ENCODE measurements around the gene PLXNB1.
A peak's percentile ranks its signal among the peaks of the same experiment; 100 is the strongest.

PLXNB1 gene

DNA sequence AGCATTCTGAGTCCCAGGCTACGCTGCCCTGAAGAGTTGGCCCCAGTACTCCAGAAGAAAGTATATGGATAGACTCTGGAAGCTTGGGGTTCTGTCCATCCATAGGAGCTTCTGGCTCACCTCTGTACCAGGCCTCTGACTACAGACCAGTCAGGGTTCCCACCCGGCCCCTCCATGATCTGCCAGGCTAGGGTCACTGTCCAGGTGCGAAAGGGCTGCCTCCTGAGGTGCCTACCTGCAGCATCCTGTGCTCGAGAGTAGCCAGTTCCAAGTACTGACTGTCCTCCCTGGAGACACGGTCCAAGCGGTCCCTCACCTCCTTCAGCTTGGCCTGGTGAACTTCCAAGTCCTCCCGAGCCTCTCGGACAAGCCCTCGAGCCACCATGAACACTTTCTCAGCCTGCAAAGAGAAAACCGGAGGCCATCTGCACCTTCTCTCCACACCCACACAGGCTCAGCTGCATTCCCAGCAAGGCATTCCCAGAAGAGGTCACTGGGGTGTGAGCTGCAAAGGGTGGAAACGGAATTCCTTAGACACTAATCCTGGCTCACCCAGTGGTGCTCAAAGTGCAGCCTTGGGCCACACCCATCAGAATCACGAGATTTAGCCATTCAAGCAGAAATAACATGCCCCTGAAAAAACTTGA is 3.7 kb upstream of the PLXNB1 start:
- DNase-seq, result peak; percentile 88

DNA sequence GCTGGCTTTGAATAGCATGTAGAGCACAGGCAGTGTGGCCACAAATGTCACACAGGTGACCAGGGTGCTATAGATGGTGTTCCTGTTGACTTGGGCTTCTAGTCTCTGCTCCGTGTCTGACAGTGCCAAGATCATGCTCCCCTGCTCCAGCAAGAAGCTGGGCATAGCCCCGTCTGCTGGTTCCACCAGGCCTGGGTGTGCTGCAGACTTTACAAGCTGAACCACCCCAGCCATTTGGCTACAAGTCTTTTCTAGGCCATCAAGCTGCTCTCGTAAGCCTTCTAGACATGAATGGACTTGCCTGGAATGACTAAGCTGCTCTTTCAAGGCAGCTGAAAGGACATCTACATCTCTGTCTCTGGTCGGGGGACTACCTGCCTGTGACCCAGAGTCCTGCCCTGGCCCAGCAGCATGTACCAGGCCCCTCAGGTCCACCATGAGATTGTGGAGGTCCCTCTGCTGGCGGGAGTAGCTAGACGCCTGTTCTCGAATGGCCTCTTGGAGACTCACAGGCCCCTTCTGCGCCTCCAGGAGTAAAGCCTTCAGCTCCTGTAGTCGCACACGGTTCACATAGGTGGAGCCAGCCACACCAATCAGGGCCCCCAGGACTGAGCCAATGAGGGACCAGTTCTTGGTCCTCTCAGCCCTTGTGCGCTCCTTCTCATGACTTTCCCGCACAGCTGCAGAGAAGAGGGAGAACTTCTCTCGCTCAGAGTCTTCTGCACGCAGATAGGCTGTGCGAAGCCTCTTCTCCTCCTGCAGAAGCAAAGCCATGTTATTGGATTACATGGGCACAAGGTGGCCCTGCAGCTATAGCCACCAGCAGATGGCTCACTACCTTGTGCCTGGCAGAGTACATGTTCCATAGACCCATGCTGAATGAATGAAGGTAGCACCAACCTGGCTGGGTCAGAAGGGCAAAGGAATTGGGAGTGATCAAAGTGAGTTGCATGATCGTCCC is 2.8 kb upstream of the PLXNB1 start:
- DNase-seq, result no peak

DNA sequence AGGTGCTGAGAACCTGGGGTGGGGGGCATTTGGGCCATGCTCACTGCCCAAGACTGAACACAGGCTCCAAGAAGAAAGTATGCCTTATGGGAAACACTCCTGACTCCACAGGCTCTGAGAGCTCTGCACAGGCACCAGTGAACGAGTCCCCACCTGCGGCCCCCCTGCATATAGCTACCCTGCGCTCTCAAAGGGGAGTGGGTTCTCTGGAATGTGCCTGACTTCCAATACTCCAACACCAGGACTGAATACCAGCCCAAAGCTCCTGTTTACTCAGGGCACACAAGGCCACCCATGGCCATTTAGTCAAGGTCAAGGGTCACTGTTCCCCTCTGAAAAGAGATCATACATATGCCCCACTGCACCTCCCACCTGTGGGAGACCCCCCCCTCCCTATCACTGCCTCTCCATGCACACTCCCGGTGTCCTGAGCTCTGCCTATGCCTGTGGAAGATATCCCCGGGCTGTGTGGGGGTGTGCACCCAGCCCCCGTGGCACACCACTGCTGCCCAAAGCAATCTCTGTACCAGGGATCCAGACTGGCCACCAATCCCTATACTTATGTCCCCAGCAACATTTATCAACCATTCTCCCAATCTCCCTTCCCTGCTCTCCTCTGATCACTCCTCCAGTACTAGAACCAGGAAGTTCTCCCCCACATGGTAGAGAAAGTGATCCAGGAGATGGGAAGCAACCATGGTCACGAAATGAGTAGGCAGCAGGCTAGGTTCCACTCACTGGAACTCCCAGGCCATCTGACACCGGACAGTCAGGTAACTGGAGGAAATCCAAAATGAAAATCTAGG is 1.5 kb upstream of the PLXNB1 start:
- DNase-seq, result no peak

DNA sequence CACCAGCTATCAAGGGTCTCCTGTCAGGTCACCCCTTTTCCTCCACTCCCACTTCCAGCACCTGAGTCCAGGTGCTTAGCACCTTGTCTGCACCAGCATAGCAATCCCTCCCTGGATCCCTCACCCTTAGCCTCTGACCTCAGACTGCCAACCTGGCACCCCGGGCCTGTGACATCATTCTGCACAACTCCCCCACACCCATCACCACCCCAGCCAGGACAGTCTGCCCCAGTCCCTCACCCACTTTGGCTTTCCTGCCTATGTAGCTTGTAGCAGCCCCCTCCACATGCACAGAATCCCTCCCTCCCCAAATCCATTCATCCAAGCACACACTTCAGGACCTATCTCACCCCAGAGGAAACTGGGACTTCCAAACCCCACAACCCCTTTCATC is 819 bp upstream of the PLXNB1 start:
- DNase-seq, result no peak

DNA sequence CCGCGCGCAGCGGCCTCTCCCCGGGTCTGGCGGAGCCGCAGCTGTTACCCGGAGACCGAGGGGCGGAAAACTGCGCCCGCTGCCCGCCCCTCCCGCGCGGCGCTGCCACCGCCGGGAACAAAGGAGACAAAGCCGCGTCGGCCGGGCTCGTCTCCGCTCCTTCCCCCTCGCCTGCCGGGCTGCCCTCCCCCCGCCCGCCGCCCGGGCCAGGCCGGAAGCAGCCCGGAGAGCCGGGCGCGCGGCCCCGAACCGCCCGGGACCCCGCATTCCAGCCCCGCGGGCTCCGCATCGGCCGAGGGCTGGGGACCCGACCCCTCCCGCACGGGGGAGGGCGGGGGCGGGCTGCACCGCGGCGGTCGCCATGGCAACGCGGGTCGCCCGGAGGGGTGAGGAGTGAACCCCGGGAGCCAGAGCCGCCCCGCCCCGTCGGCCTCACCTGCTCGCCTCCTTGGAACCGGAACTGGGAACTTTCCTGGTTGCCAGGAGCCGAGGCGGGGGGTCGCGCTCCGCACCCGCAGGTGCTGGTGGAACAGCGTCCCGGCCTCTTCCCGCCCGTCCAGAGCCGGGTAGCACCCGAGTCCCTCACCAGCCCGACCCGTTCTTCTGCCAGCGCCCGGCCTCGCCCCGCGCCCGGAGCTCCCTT is 448 bp downstream of the PLXNB1 start:
- peak; percentile 50 for DNase-seq

DNA sequence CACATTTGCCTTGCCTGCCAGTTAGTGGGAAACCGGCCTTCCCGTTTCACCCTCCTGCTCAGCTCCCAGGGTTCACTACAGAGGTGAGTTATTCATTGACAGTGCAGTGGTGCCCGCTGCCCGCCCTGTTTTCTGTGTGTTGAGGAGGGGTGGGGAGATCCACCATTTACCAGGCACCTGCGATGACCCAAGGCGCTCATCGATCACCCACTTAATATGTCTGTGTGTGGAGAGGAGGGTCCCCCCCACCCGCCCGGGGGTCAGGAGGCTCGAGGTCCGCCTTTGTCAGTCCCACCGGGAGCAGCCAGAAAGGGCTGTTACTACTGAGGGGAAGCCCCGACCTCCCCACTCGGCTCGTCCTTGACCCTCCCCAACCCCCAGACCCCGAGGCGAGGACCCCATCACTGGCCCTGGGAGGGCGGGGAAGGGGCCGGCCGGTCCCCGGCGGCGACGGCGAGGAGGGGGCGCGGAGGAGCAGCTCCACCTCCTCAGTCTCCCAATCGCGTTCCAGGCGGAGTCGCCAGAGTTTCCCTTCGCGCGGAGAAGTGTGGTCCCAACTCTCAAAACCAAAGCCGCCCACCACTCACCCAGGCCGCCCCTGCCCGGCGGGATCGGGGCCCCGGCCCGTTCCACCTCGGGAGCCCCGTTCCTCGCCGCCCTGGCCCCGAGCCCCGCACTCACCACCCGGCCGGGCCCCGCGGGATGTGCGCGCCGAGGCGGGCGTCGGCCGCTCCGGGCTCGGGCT is 1.1 kb downstream of the PLXNB1 start:
- no peak for DNase-seq

DNA sequence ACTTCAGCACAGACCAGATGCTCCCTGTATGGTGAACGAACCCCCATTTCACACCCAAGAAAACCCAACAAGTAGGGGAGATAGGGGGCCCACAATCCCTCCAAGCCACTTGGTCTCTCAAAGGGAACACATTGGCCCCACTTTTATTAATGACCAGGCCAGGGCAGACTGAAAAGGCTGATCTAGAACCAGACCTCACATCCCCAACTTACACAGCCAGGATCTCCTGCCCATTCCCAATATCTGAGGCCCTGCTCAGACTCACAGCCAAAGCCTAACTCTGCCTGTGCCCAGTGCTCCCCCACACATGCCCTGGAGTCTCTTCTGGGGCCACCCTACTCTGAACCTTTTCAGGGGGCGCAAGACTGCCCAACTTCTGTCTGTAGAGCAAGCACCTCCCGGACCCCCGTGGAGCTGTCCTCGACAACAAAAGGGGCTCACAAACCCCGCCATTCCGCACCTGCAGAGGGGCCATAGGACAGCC is 1.8 kb downstream of the PLXNB1 start:
- DNase-seq, result no peak

DNA sequence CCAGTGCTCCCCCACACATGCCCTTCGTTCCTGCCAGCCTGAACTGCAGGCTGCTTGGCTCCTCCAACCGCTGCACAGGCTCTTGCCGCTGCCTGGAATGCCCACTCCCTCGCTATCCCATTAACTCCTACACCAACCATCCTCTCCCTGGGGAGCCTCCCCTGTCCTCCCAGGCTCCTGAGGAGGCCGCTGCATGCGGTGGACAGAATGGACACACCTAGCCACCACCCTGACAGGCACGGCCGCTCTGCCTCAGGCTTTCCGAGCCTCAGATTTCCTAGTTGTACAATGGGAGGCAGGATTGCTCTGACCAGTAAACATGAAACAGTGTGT is 2.3 kb downstream of the PLXNB1 start:
- peak; percentile 72 for DNase-seq

DNA sequence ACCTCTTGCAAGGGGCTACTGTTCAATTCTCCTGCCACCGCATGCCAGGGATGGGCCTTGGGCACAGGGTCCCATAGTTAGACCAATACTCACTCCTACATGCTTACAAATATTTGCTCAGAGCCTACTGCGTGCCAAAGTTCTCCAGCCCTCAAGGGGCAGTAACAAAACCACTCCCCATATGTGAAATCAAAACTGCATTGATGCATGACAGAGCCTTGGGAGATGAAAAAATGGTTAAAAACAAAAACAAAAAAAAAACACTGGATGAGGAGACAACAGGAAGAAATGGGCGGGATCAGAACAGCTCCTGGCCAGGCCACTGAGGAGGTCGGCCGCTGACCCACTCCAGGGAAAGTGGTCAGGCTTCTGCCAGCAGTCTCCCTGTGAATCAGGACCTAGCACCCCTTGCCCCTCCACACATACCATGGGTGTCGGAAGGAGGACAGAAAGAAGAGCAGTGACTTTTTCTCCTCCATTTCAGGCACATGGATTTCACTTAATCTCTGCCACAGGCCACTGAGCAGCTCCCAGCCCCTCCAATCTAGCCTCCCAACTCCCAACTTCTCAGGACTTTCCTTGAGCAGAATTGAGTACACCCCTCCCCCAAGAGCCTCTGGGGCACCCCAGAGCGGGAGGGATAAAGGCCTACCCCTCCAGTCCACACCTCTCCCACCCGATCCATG is 2.8 kb downstream of the PLXNB1 start:
- DNase-seq, result no peak

DNA sequence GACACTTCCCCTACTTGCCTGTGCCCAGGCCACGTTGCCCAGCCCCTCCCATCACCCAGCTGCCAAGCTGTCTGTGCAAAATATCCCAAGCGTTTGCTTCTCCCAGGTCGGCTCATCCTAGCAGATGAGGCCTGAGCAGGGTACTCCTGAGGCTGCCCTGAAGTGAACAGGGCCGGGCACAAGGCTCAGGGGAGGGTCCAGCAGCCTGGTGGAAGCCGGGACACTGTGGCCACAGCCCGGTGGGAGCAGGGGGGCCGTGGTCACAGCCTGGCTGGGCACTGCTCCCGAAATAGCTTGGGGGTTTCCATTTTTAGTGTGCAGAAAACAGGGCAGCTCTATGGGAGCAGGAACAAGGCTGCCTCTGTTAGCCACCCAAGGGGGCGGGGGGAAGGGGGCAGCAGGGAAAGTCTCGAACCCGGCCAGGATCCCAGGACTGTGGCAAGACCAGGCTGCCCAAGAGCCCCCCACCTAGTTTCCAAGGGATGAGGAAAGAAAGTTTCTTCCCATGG is 3.4 kb downstream of the PLXNB1 start:
- DNase-seq, result no peak

DNA sequence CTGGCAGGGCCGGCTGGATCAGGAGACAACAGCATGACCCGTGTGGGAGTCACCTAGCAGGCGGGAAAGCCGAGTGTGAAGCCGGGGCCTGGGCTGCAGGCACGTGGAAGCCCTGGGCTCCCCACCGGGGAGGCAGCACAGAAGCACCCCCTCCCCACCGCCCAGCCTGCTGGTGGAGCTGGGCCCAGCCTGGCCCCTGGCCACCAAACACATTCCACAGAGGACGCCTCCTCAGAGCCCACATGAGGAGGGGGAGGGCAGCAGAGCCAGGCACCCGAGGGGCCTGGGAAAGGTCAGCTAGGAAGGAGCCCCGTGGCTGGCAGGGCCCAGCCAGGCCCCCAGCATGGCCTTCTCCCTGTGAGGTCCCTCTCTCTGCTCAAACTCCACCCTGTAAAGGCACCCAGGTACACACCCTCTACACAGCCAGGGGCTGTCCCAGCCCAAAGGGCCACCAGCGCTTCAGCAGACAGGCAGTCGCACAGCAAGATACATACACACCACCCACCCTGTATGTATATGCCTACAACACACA is 4.5 kb downstream of the PLXNB1 start:
- peak; percentile 29 for DNase-seq

DNA sequence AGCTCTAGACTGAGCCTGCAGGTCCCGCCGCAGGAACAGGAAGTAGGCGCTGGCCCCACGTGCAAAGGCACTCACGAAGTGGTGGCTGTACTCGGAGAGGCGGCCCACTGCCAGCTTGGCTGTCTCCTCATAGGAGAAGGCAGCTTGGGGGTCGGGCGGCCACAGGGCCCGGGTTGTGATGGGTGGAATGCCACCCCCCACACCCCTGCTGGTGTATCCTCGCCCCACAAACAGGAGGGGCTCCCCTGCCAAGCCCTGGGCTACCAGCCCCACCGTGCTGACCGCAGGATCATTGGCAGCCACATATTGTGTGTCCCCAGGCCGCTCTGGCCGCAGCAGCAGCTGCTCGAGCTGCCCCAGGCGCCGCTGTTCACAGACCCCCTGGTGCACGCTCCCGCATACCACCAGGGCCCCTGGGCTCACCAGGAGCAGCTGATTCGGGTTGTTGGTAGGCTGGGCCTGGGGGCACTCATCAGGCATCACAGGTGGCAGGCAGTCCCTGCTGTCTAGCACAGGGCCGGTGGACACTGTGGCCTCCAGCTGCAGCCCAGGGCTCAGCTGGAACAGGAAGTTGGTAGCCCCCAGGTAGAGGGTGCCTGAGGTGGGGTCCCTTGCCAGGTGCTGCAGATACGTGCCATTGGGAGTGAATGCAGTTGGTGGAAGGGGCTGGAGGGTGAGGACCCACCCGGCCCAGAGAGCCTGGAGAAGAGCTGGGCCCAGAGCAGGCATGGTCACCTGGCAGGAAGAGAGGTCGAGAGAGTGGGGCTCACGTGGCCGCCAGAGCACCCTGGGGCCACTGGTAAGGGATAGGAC is 5.8 kb downstream of the PLXNB1 start:
- DNase-seq, result no peak

DNA sequence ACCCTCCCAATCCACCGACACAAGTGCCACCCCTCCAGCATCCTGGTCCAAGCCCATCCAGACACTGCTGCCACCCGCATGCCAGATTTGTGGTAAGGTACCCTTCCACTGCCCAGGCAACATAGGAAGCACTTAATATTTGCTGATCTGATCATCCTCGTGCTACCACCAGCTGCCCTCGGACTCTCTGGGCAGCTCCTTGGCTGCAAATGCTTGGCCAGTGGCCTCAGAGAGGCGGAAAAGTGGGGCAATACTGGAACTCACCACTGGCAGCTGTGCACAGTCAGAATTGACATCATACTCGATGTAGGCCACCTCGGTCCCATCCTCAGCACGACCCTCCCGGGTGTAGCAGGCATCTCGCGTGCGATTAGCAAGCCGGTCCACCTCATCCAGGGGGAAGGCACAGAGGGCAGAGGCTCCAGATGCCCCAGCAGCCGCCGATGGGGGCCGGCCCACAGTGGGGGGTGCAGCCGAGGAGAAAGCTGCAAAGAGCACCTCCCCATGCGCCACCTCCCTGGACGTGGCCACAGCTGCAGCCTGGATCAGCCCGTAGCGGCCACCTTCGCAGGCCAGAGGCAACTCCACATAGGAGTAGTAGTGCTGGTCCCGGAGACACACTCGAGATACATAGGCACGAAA is 6.5 kb downstream of the PLXNB1 start:
- no peak for DNase-seq

DNA sequence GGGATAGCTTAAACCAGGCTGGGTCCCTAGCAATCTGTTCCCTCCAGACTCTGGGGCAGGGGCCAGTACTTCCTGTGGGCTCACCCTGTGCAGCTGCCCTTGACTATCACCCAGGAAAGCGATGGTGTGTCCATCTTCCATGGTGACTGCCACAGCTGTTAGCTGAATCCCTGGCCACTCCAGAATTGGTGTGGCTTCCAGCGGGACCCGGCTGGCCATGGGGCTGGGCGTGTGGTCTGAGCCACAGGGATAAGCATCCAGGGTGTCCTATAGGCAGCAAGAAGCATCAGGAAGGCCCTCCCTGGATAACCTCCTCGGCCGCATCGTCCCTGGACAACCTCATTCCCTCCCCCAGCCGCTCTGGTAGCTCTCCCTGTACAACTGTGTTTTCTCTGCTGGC is 7.2 kb downstream of the PLXNB1 start:
- no peak for DNase-seq

DNA sequence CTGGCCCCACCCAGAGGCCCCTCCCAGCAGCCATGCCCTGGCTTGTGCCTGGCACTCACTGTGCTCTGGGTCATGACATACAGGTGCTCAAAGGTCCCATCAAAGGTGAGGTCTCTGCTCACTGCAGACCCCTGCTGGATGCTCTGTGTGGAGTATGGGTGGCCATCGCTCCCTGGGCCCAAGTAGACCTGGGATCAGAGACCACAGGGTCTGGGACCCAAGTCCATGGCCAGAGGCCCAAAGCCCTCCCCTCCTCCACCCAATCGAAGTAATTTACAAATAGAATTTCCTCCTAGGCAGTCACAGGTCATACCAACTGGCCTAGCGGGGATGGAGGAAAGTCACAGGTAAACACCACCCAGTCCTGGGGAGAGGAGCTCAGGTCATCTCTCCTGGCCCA is 7.6 kb downstream of the PLXNB1 start:
- no peak for DNase-seq

DNA sequence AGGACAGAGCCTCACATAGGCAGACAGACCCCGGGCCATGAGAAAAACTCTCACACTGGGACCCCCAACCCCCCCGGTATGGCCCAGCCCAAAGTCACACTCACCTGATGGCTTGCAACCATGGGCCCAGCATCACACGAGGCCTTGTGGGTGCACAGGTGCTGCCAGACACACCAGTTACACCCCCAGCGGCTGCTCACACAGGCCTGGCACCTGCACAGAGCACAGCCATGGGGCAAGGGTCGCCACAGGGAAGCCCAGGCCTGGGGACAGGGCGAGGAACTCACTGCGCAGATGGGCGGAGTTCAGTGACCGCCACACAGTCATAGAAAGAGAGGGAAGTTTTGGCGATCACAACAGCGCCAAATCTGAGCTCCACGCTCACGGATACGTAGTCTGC is 9.3 kb downstream of the PLXNB1 start:
- DNase-seq, result no peak

DNA sequence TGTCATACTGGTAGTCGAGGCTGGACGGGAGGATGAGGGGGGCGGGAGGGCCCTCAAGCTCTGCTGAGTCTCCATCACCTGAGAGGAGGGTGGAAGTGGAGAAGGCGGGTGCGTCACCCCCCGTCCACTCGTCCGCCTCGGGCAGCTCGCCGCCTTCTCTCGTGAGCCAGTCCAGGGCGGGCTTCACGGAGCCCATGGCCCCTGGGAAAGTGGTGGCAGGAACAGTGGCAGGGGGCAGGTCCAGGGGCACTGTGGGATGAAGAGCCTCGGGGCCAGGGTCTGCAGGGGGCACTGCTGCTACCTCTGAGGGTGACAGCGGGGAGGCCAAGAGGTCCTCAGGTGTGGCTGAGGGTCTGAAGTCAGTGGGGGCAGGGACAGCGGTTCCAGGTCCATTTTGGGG is 10.3 kb downstream of the PLXNB1 start:
- no peak for DNase-seq

DNA sequence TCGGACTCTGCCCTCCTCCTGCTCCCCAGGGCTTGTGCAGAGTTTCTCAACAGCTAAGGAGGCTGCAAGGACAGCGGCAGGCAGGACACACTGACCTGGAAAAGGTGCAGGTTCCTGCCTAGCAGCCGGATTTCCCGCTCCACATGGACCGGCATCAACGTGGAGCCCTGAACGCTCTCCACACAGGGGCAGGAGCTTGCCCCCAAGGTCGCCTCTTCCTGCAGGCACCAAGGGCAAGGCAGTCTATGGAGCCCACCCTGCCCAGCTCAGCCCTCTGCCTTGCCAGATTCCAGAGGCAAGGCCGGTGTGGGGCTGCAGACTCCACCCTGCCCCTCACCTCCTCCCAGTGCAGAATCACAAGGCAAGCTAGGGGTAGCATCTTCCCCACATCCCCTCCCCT is 10.7 kb downstream of the PLXNB1 start:
- DNase-seq, result no peak

DNA sequence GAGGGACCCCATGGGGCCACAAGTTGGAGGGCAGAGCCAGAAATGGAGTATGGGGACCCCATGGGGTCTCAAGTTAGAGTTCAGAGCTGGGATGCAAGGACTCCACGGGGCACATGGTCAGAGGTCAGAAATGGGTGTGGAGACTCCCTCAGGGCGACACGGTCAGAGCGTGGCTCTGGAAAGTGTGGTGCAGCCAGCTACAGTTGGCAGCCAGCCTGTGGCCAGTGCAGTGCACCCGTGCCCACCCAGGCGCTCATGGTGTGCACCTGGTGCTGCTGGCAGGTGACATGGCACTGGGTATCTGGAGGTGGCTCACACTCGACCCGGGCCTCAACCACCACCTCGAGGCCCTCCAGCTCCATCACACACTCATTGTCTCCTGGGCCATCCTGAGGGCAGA is 11.2 kb downstream of the PLXNB1 start:
- DNase-seq, result no peak

DNA sequence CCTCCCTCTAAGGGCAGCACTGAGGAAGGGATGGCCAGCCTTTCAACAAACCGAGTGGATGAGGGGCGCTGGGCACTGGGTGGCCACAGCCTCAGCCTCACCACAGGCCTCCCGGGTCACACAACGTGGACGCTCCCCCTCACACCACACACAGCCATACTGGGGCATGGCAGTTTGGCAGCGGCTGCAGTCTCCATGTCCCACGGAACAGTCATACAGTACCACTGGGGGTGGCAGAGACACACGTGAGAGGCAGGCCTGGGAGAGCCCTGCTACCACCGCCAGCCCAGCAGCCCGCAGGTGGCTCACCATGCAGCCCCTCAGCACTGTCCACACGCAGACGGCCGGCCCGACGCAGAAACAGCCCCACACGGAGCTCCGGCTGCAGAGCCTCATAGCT is 11.7 kb downstream of the PLXNB1 start:
- DNase-seq, result no peak
